Activated CD8-positive, alpha-beta memory T cell treated with anti-CD3 and anti-CD28 coated beads, Interleukin-2, amount 50 U/mL, for 1 hour (primary cell): ENCODE measurements around the gene ME2.
A peak's percentile ranks its signal among the peaks of the same experiment; 100 is the strongest.
"Not testable (repeated sequence)": the region's sequence is repeated elsewhere in the genome, so short reads cannot be mapped to it uniquely, and the experiment has no call there.

Source experiments
- DNase-seq: peaks from one replicate; pipeline ENCODE4 v3.0.0-alpha.2; 2020; ENCODE audit errors: extremely low read depth

Gene ME2

DNA sequence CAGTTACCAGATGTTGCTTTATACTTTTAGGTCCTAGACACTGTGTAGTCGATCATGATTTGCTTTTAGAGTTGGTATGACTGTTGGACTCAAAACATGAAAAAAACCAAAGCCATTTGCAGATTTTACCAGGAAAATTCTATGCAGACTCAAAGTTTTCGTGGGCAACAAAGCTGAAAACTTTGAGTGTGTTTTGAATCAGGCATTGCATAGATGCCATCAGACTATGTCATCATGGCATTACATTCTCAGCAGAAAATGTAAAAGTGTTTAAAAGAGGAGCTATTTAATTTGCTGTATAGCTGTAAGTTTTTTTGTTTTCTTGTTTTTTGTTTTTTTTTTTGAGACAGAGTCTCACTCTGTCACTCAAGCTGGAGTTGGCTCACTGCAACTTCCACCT lies 45.5 kb downstream of the ME2 start:
- no peak for DNase-seq

GRCh38 chr18:50926521-50926920 lies 47.6 kb downstream of the ME2 start:
- no peak for DNase-seq

- no peak for DNase-seq
Measured at GRCh38 chr18:50928551-50928950, 49.6 kb downstream of the ME2 start.

DNA sequence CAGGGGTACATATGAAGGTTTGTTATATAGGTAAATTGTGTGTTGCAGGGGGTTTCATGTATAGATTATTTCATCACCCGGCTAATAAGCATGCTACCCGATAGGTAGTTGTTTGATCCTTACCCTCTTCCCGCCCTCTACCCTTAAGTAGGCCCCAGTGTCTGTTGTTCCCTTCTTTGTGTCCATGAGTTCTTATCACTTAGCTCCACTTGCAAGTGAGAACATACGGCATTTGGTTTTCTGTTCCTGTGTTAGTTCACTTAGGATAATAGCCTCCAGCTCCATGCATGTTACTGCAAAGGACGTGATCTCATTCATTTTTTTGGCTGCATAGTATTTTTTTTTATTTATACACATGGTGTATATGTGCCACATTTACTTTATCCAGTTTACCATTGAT lies 54.8 kb downstream of the ME2 start:
- DNase-seq: no peak

- no peak for DNase-seq
Measured at GRCh38 chr18:50934545-50935211, 55.8 kb downstream of the ME2 start.

- DNase-seq: no peak
Measured at GRCh38 chr18:50935493-50936191, 56.7 kb downstream of the ME2 start.

GRCh38 chr18:50937183-50937582 lies 58.3 kb downstream of the ME2 start:
- DNase-seq: no peak

- no peak for DNase-seq
Measured at GRCh38 chr18:50938912-50939311, 60.0 kb downstream of the ME2 start.

- DNase-seq: no peak
Measured at GRCh38 chr18:50944245-50944932, 65.5 kb downstream of the ME2 start.

DNA sequence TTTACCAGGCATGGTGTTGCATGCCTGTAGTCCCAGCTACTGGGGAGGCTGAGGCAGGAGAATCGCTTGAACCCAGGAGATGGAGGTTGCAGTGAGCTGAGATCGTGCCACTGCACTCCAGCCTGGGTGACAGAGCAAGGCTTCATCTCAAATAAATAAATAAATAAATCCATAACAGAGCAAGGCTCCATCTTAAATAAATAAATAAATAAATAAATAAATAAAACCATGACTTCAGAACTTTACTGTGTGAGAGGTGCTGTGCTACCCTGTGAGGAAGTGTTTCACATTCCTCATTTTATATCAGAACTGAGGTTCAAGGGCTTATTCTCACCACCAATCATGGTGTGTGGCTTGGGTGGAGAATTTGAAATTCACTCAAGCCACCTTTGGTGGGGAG lies 67.0 kb downstream of the ME2 start:
- not testable (repeated sequence) for DNase-seq

DNA sequence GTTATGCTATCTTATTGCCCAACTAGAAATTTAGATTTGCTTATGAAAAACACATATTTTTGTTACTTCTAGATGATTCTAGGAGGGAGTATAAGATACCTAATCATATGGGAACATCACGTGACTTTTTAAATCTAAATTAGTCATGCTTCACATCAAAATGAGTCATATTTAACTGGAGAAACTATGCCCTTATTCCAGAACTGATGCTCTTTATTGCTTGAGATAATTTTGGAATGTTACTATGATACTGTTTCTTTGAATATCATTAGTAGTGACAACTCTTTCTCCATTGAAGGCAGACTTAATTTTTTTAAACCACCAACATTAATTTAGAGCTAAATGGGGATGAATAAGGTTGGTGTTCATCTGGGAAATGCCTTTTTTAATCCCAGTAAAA lies 69.0 kb downstream of the ME2 start:
- no peak for DNase-seq

GRCh38 chr18:50949185-50949584 lies 70.3 kb downstream of the ME2 start:
- DNase-seq: no peak

DNA sequence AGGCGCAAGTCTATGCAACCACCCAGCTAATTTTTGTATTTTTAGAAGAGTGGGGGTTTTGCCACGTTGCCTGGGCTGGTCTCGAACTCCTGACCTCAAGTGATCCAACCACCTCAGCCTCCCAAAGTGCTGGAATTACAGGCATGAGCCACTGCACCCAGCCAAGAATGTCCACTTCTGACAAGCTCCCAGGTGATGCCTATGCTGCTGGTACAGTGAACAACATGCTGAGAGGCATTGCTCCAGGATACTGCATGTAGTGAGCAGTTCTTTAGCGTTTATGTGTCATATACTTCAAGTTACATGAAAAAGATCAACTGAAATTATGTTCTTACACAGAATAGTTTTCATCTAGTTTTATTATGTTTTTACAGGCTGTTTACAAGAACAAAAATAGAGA lies 71.7 kb downstream of the ME2 start:
- DNase-seq: no peak

GRCh38 chr18:50953822-50954221 lies 74.9 kb downstream of the ME2 start:
- no peak for DNase-seq

GRCh38 chr18:50955253-50955652 lies 76.3 kb downstream of the ME2 start:
- no peak for DNase-seq

GRCh38 chr18:50956116-50956515 lies 77.2 kb downstream of the ME2 start:
- DNase-seq: no peak

- no peak for DNase-seq
Measured at GRCh38 chr18:50961974-50962373, 83.1 kb downstream of the ME2 start.

GRCh38 chr18:50967714-50968661 lies 89.1 kb downstream of the ME2 start, which contains the start of gene ELAC1:
TSS of gene ELAC1 (plus strand) at chr18:50968040. CDS start at chr18:50974405, 6,365 bp downstream.
- DNase-seq: peak; percentile 35

- DNase-seq: no peak
Measured at GRCh38 chr18:50969448-50969847, 90.5 kb downstream of the ME2 start.

GRCh38 chr18:50970006-50970405 lies 91.1 kb downstream of the ME2 start:
- DNase-seq: no peak

DNA sequence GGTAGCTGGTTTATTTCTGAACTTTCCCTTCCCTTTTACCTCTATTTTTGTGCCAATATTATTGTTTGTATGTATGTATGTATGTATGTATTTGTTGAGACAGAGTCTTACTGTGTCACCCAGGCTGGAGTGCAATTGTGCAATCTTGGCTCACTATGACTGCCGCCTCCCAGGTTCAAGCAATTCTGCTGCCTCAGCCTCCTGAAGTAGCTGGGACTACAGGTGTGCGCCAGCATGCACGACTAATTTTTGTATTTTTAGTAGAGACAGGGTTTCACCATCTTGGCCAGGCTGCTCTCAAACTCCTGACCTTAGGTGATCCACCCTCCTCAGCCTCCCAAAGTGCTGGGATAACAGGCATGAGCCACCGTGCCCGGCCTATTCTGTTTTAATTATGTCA lies 93.5 kb downstream of the ME2 start:
- DNase-seq: not testable (repeated sequence)
